GM19099 (cell line): Measurements from ENCODE around the gene ITGA3.

Experiments used
- POLR2A ChIP-seq: IDR thresholded peaks from 3 replicates; pipeline ENCODE4 v1.6.1; 2011; ENCODE audit warnings: low read depth; ENCODE audit not compliant: insufficient read length; ENCODE audit errors: extremely low read depth

The ITGA3 gene

DNA sequence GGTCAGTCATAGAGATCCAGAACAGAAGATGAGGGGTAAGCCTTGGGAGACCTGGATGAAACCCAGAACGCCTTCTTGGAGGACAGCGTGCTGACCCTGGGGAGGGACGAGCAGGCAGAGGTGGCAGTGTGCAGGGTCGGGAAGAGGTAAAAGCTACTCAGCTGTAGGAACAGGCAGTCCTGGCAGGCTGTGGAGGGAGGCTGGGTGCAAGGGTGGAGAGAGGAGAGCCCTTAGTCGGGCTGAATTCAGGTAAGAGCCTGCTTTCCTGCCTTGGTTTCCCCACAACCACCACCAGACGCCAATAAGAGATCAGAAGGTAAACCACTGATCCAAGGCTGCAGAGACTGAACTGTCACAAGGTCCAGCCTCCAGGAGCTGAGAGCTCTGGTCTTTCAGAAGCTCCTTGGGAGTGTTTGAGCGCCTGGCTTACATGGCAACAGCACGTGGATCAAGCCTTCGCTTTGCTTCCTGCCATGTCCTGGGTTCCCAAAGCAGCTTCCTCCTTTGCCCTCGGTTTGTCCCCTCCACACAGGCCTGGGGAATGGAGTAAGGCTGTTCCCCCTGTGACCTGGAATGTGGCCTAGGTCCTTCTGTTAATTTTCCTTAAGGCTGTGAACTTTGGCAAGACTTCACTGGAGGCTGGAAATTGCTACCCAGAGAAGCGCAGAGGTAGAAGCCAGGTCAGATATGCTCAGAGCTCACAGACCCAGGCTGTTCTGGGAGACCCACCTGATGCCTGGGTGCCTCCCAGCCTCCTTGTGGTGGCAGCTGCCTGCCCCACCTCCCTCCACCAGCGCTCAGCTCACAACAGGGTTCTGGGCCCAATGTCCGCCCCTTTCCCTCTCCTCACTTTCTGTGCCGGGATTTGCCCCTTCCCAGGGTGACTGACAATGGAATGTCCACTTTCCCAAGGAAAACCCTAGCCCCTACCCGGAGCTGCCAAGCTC lies 35.3 kb downstream of the ITGA3 start:
- TF ChIP-seq POLR2A: no peak

DNA sequence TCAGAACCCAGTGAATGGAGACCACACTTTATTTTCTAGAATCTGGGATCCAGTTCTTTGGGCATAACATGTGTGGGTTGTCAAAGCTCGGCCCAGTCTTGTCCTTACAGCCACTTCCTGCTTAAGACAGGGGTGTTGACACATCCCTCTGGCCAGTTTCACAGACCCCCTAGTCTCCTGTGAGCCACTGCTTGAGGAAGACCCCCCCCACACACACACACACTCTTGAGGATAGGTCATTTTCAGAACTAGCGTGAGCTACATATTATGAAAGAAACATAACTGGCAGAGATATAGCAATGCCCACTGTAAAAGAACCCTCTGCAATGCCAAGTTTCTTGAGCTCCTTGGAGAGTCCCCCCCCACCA lies 36.0 kb downstream of the ITGA3 start:
- no peak for TF ChIP-seq POLR2A

DNA sequence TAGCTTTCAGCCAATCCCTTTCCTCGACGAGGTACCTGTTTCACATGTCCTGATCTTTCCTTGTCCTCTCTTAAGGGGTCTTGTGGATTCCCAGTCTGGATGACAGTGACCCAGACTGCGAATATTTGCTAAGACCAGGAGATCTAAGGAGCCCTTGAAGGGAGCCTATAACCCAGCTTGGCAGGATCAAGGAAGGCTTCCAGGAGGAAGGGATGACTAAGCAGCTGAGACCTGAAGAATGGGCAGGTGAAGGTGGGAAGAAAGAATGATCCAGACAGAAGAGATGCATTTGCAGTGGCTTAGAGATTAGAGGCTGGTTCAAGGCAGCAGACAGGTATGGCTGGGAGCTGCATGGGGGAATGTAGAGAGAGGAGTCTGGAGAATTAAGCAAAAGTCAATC lies 37.3 kb downstream of the ITGA3 start:
- no peak for TF ChIP-seq POLR2A

DNA sequence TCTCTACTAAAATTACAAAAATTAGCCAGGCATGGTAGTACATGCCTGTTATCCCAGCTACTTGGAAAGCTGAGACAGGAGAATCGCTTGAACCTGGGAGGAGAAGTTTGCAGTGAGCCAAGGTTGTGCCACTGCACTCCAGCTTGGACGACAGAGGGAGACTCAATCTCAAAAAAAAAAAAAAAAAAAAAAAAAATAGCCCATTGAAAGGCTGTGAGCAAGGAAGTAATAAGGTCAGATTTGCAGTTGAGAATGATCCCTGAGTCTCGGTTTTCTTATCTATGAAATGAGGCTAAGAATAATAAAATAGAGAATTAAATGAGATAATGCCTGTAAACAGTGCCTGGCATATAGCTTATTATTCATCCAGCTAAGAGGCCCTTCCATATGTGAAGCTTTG lies 37.9 kb downstream of the ITGA3 start:
- TF ChIP-seq POLR2A: no peak

DNA sequence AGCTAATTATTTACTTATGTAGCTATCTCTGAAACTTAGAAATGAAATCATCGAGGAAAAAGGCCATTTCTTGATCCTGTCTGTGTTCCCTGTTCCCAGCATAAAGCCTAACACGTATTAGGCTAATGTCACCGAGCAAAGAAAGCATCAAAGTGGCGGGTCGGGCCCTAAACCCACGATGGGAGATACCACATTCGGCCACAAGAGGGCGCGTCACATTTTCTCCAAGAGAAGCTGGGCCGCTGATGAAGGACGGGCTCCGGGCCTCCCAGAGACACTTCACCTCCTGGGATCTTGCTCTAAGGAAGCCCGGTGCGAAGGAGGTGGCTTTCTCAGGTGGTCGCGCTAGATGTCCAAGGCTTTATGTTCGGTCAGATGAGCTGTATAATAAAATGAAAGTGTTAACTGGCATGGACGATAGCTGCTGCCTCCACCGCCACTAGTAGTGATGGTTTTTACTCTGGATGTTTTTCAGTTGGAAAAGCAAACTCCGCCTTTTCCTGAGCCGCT lies 38.4 kb downstream of the ITGA3 start:
- TF ChIP-seq POLR2A: no peak

DNA sequence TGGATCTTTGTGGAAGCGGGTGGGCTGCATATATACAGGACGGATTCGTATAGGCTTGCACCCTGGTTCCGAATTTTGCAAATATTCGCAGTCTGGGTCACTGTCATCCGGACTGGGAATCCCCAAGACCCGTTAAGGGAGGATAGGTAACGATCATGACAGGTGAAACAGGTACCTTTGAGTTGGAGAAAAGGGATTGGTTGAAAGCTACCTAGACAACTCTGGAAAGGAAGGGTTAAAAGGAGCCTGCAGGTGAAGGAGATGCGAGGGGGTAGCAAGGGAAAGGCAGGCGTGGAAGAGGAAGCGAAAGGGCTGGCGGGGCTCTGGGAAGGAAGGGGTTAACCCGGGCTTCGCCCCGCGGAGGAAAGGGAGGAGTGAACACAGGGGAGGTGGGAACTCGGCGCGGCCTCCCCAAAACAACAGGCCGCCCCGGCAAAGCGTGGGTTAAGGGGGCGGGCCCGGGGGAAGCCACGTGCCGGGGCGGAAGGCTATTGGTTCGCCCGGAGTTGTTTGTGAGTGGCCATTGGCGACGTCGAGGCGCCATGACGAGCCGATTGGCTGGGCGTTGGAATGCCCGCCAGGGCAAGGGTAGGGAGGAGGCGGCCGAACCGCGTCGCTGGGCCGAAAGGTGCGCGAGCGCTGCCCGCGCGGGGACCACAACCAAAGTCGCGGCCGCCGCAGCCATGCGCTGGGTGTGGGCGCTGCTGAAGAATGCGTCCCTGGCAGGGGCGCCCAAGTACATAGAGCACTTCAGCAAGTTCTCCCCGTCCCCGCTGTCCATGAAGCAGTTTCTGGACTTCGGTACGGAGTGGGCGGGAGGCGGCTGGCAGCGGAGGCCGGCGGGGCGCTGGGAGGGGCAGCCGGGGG lies 39.1 kb downstream of the ITGA3 start, which contains the start of gene PDK2:
TSS of gene PDK2 (plus strand) at position 599 of the 867 bp plus-strand sequence. CDS start at position 684, 85 bp downstream.
- no peak for TF ChIP-seq POLR2A

DNA sequence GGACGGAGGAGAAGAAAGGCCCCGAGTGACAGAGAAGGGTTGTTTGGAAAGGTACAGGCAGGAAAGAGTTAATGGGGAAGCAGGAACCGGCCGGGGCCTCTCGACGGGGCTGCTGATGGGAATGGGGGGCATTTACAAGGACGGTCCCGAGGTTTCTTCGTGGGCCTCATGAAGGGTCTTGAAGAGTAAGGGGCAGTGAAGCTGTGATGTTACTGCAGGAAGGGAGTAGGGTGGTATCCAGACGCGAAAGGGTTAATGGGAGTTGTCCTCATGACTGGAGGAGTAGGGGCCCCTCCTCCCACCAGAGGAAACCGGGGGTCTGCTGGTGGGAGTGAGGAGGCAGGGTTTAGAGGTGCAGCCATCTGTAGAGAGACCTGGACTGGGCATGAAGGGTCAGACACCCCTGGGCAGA lies 39.7 kb downstream of the ITGA3 start:
- TF ChIP-seq POLR2A: no peak

DNA sequence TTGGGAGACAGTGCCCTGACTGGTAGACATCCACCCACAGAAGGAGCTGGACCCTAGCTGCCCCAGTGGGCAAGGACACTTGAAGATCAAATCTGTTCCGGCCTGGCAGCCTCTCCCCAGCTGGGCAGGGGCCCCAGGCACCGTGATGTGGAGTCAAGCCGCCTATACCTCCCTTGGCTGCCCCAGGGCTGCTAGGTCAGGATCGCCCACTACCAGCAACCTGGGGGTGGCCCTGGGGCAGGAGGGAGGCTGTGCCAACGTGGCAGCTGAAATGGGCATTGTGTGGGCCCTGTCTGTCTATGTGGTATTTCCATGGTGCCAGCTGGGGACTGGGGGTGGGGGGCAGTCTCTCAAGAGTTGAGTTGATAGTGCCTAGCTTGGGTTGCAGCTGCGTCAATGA lies 40.2 kb downstream of the ITGA3 start:
- TF ChIP-seq POLR2A: no peak

DNA sequence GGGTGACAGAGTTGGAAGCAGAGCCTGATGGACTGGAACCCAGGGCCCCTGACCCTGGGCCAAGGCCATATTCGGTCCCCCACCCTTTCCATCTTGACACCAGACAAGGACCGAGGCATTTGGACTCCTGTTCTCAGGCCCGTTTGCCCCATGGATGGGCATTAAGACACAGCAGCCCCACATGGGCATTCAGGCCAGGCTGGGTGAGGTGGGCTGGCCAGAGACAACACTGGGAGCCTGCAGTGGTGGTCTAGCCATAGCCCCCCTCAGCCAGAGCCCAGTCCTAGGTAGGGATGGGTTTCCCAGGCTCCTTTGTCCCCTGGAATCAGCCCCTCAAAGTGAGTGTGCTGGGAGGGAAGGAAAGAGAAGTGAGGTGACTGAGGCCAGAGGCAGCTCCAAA lies 40.8 kb downstream of the ITGA3 start:
- TF ChIP-seq POLR2A: no peak

DNA sequence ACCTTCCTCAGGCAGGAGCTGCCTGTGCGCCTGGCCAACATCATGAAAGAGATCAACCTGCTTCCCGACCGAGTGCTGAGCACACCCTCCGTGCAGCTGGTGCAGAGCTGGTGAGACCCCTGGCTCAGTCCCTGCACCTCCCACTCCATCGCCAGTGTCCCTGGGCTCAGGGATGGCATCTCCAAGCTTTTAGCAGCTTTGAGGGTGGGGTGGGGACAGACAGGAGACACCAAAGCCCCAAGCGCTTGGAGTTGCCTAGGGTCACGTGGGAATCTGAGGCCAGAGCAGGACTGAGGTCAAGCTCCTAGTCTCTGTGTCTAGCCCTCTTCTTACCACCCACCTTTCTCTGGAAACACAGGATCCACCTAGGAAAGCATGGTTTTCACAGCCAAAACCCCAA lies 41.5 kb downstream of the ITGA3 start:
- no peak for TF ChIP-seq POLR2A

DNA sequence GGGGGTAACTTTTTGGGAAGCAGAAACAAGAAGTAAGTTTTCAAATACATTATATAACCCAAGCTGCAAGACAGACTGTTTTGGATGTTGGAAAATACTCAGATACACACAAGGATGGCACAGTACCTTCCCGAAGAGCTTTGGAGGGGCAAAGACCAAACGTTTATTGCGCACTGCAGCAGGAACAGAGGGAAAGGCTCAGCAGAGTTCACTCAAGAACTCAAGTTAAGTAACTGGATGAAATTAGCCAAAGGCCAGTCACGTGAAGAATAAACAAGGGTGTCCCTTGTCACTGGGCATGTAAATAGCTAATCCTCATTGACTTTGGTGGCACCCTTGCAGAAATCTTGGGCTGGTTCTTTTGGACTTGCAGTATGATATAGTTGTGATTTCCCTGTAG lies 42.0 kb downstream of the ITGA3 start:
- TF ChIP-seq POLR2A: no peak

DNA sequence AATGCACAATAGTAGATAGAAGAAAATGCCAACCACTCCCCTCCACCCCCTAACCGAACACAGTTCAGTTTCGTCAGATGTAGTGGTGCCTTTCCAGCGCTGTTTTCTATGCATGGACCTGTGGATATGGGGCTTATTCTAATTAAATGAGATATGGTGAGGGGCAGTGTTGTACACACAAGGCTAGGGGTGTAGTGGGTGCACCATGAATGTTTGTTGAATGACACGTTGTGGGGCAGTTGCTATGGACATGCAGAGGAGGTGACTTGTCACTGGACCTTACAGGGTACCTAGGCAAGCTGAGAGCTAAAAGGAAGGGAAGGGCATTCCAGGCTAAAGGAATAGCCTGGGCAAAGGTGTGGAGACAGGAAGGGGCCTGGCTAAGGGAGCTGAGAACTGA lies 42.7 kb downstream of the ITGA3 start:
- no peak for TF ChIP-seq POLR2A

DNA sequence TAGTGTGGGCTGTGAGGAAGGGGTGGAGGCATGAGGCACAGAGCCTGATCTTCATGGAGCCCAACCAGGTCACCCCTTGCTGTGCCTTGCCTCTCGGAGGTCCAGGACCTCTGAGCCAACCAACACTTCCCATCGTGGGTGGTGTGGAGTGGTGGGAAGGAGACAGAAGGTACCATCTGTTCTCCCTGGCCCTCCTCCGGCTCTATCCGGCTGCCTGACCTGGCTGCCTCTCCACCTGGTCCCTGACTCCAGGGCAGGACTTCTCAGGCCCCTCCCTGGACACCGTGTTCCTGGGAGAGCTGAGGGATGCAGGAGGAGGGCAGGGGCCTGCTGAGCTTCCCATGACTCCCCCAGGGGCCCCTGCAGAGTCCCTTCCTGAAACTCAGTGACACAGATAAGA lies 43.1 kb downstream of the ITGA3 start:
- TF ChIP-seq POLR2A: no peak

DNA sequence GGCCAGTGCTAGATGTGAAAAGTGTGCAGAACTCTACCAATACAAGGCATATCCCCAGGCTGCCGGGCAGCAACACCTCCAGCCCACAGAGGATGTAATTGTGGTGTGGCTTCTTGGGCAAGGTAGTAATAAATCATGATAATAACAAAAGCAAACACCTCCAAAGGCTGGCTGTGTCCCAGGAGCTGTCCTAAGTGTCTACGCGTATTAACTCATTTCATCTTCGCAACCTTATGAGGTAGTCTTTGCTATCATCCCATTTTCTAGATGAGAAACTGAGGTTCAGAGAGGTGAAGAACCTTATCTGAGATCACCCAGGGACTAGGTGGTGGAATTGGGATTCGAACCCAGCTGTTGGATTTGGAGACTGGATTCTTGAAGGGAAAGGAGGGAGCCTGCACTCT lies 44.6 kb downstream of the ITGA3 start:
- TF ChIP-seq POLR2A: no peak

DNA sequence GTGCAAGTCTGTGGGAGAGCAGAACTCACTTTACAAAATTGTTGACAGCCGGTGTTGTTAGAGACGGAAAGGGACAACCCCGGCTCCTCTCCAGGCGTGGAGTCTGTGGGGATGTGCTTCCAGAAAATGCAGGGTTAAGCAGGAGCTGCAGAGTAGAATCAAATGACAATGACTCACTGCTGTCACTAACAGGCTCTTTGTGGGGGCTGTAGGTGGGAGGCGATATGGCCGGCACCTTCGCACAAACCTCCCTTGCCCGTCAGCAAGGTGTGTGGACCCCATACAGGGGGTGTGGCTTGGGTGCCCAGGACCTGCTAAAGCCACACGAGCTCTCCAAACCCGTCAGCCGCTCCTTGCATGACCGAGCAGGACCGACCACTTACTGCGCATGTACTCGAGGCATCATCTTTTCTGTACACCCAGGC lies 45.0 kb downstream of the ITGA3 start:
- no peak for TF ChIP-seq POLR2A
